Endothelial cell of umbilical vein (primary cell): ENCODE data around the gene LDLRAD4. TPM values are rescaled to one million over a fixed set of nuclear protein-coding genes. Genes with fewer than 3 reads are reported as not detected.

Source experiments
- BruUV-seq: library from RNA; stranded (reverse); fragments of 400-500 nt; replicated peaks from 2 replicates; lab custom pipeline; 2021; lab: Mats Ljungman, UMichigan
- CTCF ChIA-PET: fragments of 300-600, 350-600 bp; sonication (Branson Sonifier 250); formaldehyde crosslinking; loops from one replicate; lab custom pipeline; 2021; ENCODE audit warnings: antibody characterized with exemption, inconsistent platforms; lab: Charles Lee
- POLR2A ChIA-PET: fragments of 300-600, 350-600 bp; sonication (Branson Sonifier 250); formaldehyde crosslinking; loops from one replicate; lab custom pipeline; 2021; ENCODE audit warnings: antibody characterized with exemption, inconsistent platforms; lab: Charles Lee
- DNase-seq: peaks from one replicate; pipeline ENCODE4 v3.0.0-alpha.2; 2011; ENCODE audit warnings: low read depth, low spot score
- FAIRE-seq: peaks from 2 replicates; lab custom pipeline; 2011; peaks lifted over from hg19 to GRCh38; lab: Jason Lieb, UNC
- H2AFZ ChIP-seq: 2 replicates; pipeline ENCODE4 v1.6.0; 2012; ENCODE audit warnings: low read depth, low read length, control low read depth, inconsistent platforms
- H3K27ac ChIP-seq: 2 replicates; pipeline ENCODE4 v1.5.1; 2011; ENCODE audit warnings: low read depth, mild to moderate bottlenecking, control low read depth, low read length, moderate library complexity; ENCODE audit not compliant: insufficient read depth
- H3K27me3 ChIP-seq, 2 experiments: 2 replicates each; pipeline versions ENCODE4 v1.6.0 to v1.6.1; 2011; ENCODE audit warnings: low read length in 2 of 2, mixed read lengths in 1 of 2; ENCODE audit not compliant: control insufficient read depth in 2 of 2, insufficient read depth in 2 of 2
- H3K36me3 ChIP-seq, 2 experiments: 2 replicates in 1 of 2; 3 replicates in 1 of 2; pipeline ENCODE4 v1.5.1; 2011; ENCODE audit warnings: low read length in 2 of 2, mild to moderate bottlenecking in 1 of 2, moderate library complexity in 1 of 2; ENCODE audit not compliant: control insufficient read depth in 2 of 2, insufficient read depth in 2 of 2; ENCODE audit errors: extremely low read depth in 1 of 2
- H3K4me1 ChIP-seq: 3 replicates; pipeline ENCODE4 v1.5.1; 2011; ENCODE audit warnings: mild to moderate bottlenecking, low read length; ENCODE audit not compliant: control insufficient read depth, insufficient read depth; ENCODE audit errors: extremely low read depth
- H3K4me2 ChIP-seq: 2 replicates; pipeline ENCODE4 v1.6.1; 2011; ENCODE audit warnings: low read length, control low read depth, mixed read lengths; ENCODE audit not compliant: insufficient read depth
- H3K4me3 ChIP-seq, 3 experiments: fragments of 200-600 bp in 1 of 3; sonication (generic), shearing (Covaris generic) in 1 of 3; replicated peaks in 1 of 3; 2 replicates each; pipeline ENCODE4 v1.5.1; 2011 to 2016; ENCODE audit warnings: control low read depth in 3 of 3, low read length in 3 of 3, mild to moderate bottlenecking in 2 of 3, inconsistent platforms in 1 of 3, low read depth in 1 of 3, moderate library complexity in 1 of 3; ENCODE audit not compliant: insufficient read depth in 1 of 3
- H3K79me2 ChIP-seq: 2 replicates; pipeline ENCODE4 v1.6.0; 2012; ENCODE audit warnings: low read length, inconsistent platforms; ENCODE audit not compliant: control insufficient read depth, insufficient read depth
- H3K9ac ChIP-seq: replicated peaks from 2 replicates; pipeline ENCODE3; 2011; ENCODE audit warnings: low read length, control low read depth; ENCODE audit not compliant: insufficient read depth; ENCODE audit errors: extremely low read depth
- H3K9me1 ChIP-seq: replicated peaks from 3 replicates; pipeline ENCODE4 v1.6.0; 2011; ENCODE audit warnings: mild to moderate bottlenecking, low read length; ENCODE audit not compliant: control insufficient read depth, insufficient read depth; ENCODE audit errors: extremely low read depth
- H3K9me3 ChIP-seq: replicated peaks from 2 replicates; pipeline ENCODE4 v1.5.1; 2012; ENCODE audit warnings: low read length, inconsistent platforms; ENCODE audit not compliant: control insufficient read depth, insufficient read depth
- H4K20me1 ChIP-seq: replicated peaks from 2 replicates; pipeline ENCODE3; 2011; ENCODE audit warnings: mild to moderate bottlenecking, low read length; ENCODE audit not compliant: control insufficient read depth, insufficient read depth; ENCODE audit errors: extremely low read depth
- CTCF ChIP-seq, 2 donors: IDR thresholded peaks; 1 replicate in 1 of 2; 2 replicates in 1 of 2; pipeline ENCODE4 v1.5.1; 2011; ENCODE audit warnings: low read length in 2 of 2, mild to moderate bottlenecking in 2 of 2, moderate library complexity in 2 of 2, control low read depth in 1 of 2, inconsistent platforms in 1 of 2, low read depth in 1 of 2; ENCODE audit not compliant: insufficient read depth in 1 of 2; ENCODE audit errors: extremely low read depth in 1 of 2
- EZH2 ChIP-seq: IDR thresholded peaks from 2 replicates; pipeline ENCODE4 v1.6.1; 2012; ENCODE audit warnings: borderline replicate concordance, low read depth, mild to moderate bottlenecking, moderate library complexity, low read length, inconsistent platforms; ENCODE audit not compliant: severe bottlenecking
- FOS ChIP-seq: IDR thresholded peaks from 2 replicates; pipeline ENCODE4 v1.6.1; 2011; ENCODE audit warnings: mild to moderate bottlenecking, low read length, moderate library complexity, borderline replicate concordance; ENCODE audit not compliant: insufficient read depth
- GATA2 ChIP-seq: IDR thresholded peaks from 2 replicates; pipeline ENCODE4 v1.7.0; 2011; ENCODE audit warnings: low read depth, mild to moderate bottlenecking, moderate library complexity, mixed read lengths, low read length; ENCODE audit not compliant: insufficient read length, insufficient read depth
- JUN ChIP-seq: IDR thresholded peaks from 2 replicates; pipeline ENCODE4 v1.6.1; 2011; ENCODE audit warnings: borderline replicate concordance, low read depth; ENCODE audit not compliant: insufficient read length, insufficient read depth
- MAX ChIP-seq: IDR thresholded peaks from 2 replicates; pipeline ENCODE4 v1.6.1; 2011; ENCODE audit not compliant: insufficient read depth, insufficient read length
- MYC ChIP-seq: IDR thresholded peaks from one replicate; pipeline ENCODE4 v1.6.1; 2011; ENCODE audit warnings: mild to moderate bottlenecking, low read depth, low read length
- POLR2A ChIP-seq: IDR thresholded peaks from 2 replicates; pipeline ENCODE4 v1.6.1; 2012; ENCODE audit warnings: low read depth, mild to moderate bottlenecking, control low read depth, low read length
- POLR2AphosphoS5 ChIP-seq: IDR thresholded peaks from 2 replicates; pipeline ENCODE4 v1.6.1; 2012; ENCODE audit warnings: low read depth, mild to moderate bottlenecking, control low read depth, low read length, moderate library complexity; ENCODE audit not compliant: insufficient read depth
- dilution Hi-C: fragments of 300-500 bp; cut with MboI; formaldehyde crosslinking; loops from one replicate; pipeline ENCODE4 v1.15.0; 2019; ENCODE audit warnings: low sequenced_read_pairs; ENCODE audit not compliant: extremely low pct_ligation_motif_present
- intact Hi-C: fragments of 100-400 bp; cut with micrococcal nuclease; formaldehyde crosslinking; loops from one replicate; pipeline ENCODE4 v1.10.0; 2022
- polyA plus RNA-seq, 4 experiments: library from polyadenylated mRNA; depleted of rRNA in 3 of 4; stranded (reverse) in 3 of 4; unstranded in 1 of 4; fragments of >200 nt; gene quantifications; 2 replicates each; pipeline versions ENCODE4 v1.2.1 to v1.2.3, GENCODE V29; 2011 to 2012; ENCODE audit warnings: missing spikeins in 1 of 4
- total RNA-seq: library from RNA; stranded (reverse); gene quantifications from 2 replicates; pipeline ENCODE4 v1.2.3, GENCODE V29; 2021

Gene LDLRAD4
- total and polyA plus RNA-seq, 2 donors (not counting 3 experiments of a cell fraction or from before 2014, with no cell fraction given): 5.2 to 6.5 TPM

- Histone ChIP-seq H3K9me1 (no peaks in the 10 kb centered on the region), H4K20me1 (no peaks in the 10 kb centered on the region), H2AFZ (no peak overlapping the region), H3K9me3 (no peaks in the 10 kb centered on the region), H3K4me3 (no peak overlapping the region), H3K4me2 (no peak overlapping the region), H3K27me3 (peaks cover 0 to 1% of the 10 kb centered on the region in 2 experiments), H3K36me3 (no peaks in the 10 kb centered on the region), H3K27ac (no peak overlapping the region), H3K79me2 (no peaks in the 10 kb centered on the region), H3K9ac (no peak overlapping the region), H3K4me1 (no peaks in the 10 kb centered on the region)
- no TSS peak for BruUV-seq
- CTCF ChIA-PET: interaction anchor here (1.5 to 1.9 kb wide), 2 partner anchors 19 to 233 kb away, joined by 3 to 4 read pairs; no protein-coding TSS in a partner anchor
- no peak for FAIRE-seq
- POLR2A ChIA-PET: no interaction called here
- no peak for DNase-seq
- dilution Hi-C loops (no loop called here), intact Hi-C loops (no loop called here)
- TF ChIP-seq FOS (no peak), MYC (no peak), POLR2AphosphoS5 (no peak), POLR2A (no peak), MAX (no peak), CTCF (IDR thresholded peaks at IDR 0.05; ENCODE audit: extremely low read depth in 1 of 2, insufficient read depth in 1 of 2, low read depth in 1 of 2, low read length in 2 of 2) (no peak), JUN (no peak), GATA2 (no peak), EZH2 (no peak)
Measured at GRCh38 chr18:13298262-13298661, 79.7 kb downstream of the LDLRAD4 start.
